ENCODE measurements around the gene CDC26.
A peak's percentile ranks its signal among the peaks of the same experiment; 100 is the strongest.
"Not testable (repeated sequence)": the region's sequence is repeated elsewhere in the genome, so short reads cannot be mapped to it uniquely, and the experiment has no call there.

The CDC26 gene

GRCh38 chr9:113275157-113276131, at the start of gene CDC26, which contains the start of gene PRPF4:
TSS of gene CDC26 (minus strand) at chr9:113275572. CDS start at chr9:113272507, 3,065 bp downstream.
TSS of gene PRPF4 (plus strand) at chr9:113275658. CDS start at chr9:113275744, 86 bp downstream.
- DNase-seq: peak; percentile 99

- no peak for DNase-seq
These were observed 47.3 kb upstream of the CDC26 start for GRCh38 chr9:113322671-113323070.

- no peak for DNase-seq
These were observed 44.7 kb upstream of the CDC26 start for GRCh38 chr9:113320051-113320450.

DNA sequence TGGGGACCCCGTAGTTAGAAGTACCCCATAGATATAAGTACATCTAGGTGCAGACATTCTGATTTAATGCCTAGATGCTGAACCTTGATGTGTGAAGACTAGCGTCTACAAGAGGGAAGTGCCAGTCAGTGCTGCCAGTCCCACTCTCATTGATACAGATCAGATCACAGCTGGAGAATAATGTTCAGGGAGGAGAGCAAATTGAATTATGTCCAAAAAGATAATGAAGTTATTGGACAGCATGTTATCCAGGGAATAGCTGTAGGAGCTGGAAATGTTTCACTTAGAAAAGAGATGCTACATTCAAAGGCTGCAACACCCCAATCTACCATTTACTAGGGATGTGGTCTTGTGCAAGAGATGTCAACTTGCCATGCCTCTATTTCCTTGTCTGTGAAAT, 43.7 kb upstream of the CDC26 start:
- no peak for DNase-seq

DNA sequence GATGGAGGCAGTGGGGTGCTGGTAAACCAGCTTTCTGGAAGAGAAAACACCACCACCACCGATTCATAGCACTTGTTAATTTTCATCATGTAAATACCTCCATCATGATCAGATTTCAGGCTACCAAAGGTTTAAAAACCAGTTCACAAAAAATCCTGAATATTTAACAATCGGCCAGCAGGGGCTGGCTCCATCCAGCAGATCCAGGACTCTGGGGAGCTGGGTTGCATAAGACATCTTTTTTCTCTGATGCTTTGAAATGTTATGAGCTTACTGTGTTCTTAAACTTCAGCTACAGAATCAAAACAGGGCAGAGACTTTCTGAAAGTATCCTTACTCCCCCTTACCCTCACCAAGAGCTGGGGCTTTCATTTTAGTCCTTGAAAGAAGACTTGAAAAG, 42.4 kb upstream of the CDC26 start:
- DNase-seq: no peak

DNA sequence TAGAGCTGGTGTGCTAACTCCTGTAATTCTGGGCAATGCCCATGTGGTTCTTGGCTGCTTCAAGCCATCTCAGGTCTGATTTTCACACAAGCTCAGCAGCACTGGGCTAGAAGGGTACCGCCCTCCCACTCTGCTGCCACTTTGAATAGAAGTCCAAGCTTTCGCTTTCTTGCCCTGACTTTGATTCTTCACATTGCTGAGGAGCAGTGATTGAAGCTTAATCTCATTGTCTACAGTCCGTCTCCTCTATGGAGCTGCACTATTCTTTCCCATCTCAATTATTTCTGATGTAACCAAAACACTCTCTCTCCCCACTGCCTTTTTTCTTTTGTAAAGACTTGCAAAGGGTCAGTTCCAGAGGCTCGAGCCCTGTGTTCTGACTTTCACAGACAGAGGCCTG, 40.7 kb upstream of the CDC26 start:
- no peak for DNase-seq

- DNase-seq: no peak
These were observed 39.9 kb upstream of the CDC26 start for GRCh38 chr9:113315231-113315630.

GRCh38 chr9:113313261-113313660, 37.9 kb upstream of the CDC26 start:
- no peak for DNase-seq

GRCh38 chr9:113311961-113312360, 36.6 kb upstream of the CDC26 start:
- DNase-seq: no peak

GRCh38 chr9:113310538-113310937, 35.2 kb upstream of the CDC26 start:
- no peak for DNase-seq

- peak; percentile 58 for DNase-seq
These were observed 33.9 kb upstream of the CDC26 start for GRCh38 chr9:113309204-113309813.

DNA sequence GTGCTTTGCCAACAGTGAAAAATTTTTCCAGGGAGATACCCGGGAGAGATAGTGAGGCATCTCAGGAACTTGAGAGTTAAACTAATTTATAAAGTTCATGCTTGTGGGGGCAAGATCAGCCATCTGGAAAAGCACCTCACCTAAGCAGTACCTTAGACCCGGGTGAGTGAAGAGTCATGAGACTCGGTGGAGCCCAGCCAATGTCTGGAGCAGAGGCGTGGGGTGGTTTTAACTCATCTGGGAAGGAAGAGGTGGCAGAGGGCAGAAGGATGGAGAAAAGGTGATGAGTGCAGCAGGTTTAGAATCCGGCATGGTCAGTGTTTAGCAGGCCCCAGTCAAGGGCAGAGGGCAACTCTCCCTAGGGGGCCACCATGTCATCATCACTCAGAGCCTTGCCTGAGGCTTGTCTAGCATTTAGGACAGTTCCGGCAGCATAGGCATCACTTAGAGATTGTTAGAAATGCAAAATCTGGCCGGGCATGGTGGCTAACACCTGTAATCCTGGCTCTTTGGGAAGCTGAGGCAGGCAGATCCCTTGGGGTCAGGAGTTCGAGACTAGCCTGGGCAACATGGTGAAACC, 32.1 kb upstream of the CDC26 start:
- no peak for DNase-seq

DNA sequence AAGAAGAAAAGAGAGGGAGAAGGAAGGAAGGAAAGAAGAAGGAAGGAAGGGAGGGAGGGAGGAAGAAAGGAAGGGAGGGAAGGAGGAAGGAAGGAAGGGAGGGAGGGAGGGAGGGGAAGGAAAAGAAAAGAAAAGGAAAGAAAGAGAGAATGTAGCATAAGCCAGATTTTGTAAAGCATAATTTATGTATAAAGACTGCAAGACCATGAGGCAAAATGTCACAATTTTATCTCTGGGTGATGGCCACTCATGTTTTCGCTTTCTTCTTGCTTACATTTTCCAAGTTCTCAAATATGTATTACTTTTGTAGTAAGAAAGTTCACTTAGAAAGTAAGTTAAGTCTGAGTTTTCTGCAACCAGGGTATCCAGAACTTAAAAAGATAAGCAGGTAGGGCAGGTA, 31.2 kb upstream of the CDC26 start:
- no peak for DNase-seq

DNA sequence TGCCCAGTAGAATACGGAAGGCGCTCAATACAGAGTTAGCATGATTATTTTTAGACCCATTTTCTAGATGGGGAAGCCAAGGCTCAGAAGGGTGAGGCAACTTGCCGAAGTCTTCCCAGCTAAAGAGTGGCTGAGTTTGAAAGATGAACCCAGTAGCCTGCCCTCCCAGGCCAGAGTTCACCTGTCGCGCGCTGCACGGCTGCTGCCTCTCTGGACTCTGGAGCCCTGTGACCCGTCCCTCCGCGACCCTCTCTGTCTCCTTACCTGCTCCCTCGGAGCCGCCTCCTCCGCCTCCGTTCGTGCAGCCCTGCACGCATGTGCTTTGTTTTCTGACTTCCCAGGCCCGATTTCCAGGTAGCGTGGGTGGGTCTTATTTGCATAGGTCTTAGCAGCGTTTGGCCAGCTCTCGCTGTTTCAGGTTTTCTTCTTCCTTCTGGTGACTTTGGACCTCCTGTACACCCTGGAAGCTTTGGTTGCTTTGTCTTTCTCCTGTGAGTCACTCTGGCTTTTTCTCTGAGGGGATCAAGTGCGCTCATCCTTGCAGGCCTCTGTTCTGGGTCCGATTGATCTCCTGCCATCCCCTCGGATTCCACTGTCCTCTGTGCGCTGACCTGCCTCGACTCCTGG, 27.5 kb upstream of the CDC26 start, which contains the start of gene RNF183:
RNF183 (minus strand) TSS at position 585 of the 627 bp plus-strand sequence. CDS start 5,192 bp downstream, outside the sequence.
- no peak for DNase-seq

GRCh38 chr9:113301548-113301947, 26.2 kb upstream of the CDC26 start:
- DNase-seq: no peak

DNA sequence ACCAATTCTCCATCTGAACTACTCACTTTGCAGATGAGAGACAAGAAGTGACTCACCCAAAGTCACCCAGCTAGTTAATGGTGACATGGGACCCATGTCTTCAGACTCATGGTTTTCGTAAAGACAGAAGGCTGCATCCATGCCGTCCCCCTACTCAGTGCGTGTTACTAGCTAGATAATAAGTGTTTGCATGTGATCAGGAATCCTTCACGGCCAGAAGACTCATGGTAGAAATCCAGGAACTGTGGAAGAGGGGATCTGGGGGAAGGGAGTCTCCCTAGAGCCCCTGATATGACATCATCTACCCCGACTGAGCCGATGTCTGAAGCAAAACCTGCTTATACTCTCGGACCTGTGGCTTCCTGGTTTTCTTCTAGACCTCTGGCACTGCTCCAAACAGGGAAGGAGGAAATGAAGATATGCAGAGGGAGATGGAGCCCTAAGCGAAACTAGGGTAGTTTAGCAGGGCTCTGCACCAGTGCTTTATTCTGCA, 24.5 kb upstream of the CDC26 start:
- DNase-seq: peak; percentile 71

DNA sequence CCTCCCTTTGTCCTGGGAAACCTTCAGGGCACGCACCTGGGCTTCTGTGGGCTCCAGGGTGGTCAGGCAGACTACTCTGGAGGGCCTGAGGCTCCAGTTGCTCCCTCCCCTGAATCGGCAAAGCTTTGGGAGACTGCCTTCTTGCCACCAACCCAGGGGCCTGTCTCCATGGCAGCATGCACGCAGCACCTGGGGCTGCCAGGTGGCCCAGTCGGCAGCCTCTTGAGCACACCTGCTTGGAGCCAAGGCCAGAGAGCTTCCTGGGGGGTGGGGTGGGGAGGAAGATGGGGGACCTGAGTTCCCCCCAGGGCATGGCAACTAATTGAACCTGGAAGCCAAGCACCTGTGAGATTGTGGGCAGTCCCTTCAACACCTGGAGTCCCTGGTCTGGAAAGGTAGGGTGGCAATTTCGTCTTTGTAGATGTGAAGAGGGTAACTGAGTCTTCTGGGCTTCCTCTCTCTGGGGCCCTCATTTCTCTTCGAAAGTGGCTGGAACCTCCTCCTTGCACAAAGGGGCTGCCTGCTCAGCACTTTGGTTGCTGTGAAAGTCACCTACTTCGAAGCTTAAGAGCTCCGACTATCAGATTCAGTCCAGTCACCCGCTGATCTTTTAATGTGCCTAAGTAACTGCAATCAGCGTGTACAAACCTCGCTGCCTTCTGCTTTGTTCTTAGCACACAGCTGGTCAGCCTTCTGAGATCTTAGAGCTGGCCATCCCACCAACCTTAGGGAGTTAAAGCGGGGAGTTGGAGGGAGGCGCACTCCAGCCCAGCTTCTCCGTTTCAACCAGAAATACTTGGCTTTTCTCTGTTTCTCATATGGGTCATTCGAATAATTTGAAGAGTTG, 23.8 kb upstream of the CDC26 start:
- no peak for DNase-seq

GRCh38 chr9:113298311-113298710, 22.9 kb upstream of the CDC26 start:
- no peak for DNase-seq

GRCh38 chr9:113296796-113297558, 21.6 kb upstream of the CDC26 start:
- no peak for DNase-seq

- DNase-seq: not testable (repeated sequence)
These were observed 20.9 kb upstream of the CDC26 start for GRCh38 chr9:113296247-113296646.

DNA sequence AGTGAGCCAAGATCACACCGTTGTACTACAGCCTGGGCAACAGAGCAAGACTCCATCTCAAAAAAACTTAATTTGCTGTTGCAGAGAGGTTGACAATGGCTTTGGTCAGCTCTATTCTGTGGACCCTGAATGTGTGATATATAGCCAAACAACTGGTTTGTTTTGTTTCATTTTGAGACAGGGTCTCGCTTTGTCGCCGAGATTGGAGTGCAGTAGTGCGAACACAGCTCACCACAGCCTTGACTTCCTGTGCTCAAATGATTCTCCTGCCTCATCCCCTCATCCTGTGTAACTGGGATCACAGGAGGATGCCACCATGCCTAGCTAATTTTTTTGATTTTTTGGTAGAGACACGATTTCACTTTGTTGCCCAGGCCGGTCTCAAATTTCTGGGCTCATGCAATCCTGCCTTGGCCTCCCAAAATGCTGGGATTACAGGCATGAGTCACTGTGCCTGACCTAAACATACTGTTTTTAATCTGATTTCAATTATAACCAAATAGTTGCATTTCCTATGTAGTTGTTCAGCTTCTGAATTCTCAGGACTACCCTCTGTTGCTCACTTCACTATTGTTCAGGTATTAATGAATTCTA, 18.0 kb upstream of the CDC26 start:
- no peak for DNase-seq
